Measurements from ENCODE around the gene ACIN1.

DNA sequence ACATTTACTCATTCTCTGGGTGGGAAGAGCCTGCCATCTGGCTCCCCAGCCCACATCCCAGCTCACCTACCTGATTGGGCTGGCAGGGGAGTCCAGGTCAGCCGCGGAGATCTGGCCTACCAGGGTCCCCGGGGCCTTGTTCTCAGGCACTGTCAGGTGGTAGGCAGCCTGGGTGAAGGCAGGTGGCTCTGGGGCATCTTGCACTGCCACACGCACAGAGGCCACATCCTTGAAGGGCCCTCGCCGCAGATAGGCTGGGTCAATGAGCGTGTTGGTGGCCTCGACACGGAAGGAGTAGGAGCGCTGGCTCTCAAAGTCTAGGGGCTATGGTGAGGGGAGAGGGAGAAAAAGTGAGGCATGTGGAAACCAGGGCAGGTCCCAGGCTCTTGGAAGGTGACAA lies 41.5 kb downstream of the ACIN1 start:
- TF ChIP-seq, protein P1, sequence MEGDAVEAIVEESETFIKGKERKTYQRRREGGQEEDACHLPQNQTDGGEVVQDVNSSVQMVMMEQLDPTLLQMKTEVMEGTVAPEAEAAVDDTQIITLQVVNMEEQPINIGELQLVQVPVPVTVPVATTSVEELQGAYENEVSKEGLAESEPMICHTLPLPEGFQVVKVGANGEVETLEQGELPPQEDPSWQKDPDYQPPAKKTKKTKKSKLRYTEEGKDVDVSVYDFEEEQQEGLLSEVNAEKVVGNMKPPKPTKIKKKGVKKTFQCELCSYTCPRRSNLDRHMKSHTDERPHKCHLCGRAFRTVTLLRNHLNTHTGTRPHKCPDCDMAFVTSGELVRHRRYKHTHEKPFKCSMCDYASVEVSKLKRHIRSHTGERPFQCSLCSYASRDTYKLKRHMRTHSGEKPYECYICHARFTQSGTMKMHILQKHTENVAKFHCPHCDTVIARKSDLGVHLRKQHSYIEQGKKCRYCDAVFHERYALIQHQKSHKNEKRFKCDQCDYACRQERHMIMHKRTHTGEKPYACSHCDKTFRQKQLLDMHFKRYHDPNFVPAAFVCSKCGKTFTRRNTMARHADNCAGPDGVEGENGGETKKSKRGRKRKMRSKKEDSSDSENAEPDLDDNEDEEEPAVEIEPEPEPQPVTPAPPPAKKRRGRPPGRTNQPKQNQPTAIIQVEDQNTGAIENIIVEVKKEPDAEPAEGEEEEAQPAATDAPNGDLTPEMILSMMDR (IDR thresholded peaks at IDR 0.05 in 8 of 11, conservative IDR thresholded peaks at IDR 0.05 in 3 of 11): no peak
- TF ChIP-seq POLR2AphosphoS5 (IDR thresholded peaks at IDR 0.05) (no peak), POLR2A (IDR thresholded peaks at IDR 0.05) (no peak)

All from spleen (tissue), 7 donors.